HEK293T (cell line): ENCODE measurements around the gene DLG5.

Source experiments
- CTCF ChIA-PET: fragments of 350-600 bp; formaldehyde crosslinking; extraction: SDS; loops from one replicate; lab custom pipeline; 2021; ENCODE audit warnings: antibody characterized with exemption, inconsistent platforms; lab: Yijun Ruan, JAX
- POLR2A ChIA-PET: fragments of 350-600 bp; formaldehyde crosslinking; extraction: SDS; loops from one replicate; lab custom pipeline; 2020; ENCODE audit warnings: antibody characterized with exemption, inconsistent platforms; lab: Yijun Ruan, JAX
- DNase-seq: peaks from one replicate; pipeline ENCODE4 v3.0.0; 2012; ENCODE audit warnings: mixed read lengths; ENCODE audit errors: extremely low spot score
- ARNT ChIP-seq: fragments of 450-650 bp; IDR thresholded peaks from 2 replicates; pipeline ENCODE4 v1.6.1; 2017; ENCODE audit warnings: mild to moderate bottlenecking
- BHLHE40 ChIP-seq: fragments of 450-650 bp; IDR thresholded peaks from 2 replicates; pipeline ENCODE4 v1.6.1; 2016; ENCODE audit warnings: mild to moderate bottlenecking, moderate library complexity, borderline replicate concordance
- CTBP1 ChIP-seq: fragments of 450-650 bp; IDR thresholded peaks from 2 replicates; pipeline ENCODE4 v1.6.1; 2016; ENCODE audit warnings: borderline replicate concordance
- ELF4 ChIP-seq: fragments of 450-650 bp; IDR thresholded peaks from 2 replicates; pipeline ENCODE4 v1.6.1; 2017; ENCODE audit warnings: antibody characterized with exemption
- FOXA1 ChIP-seq: fragments of 450-650 bp; IDR thresholded peaks from 2 replicates; pipeline ENCODE4 v1.6.1; 2016; ENCODE audit warnings: mild to moderate bottlenecking
- FOXK2 ChIP-seq: fragments of 450-650 bp; IDR thresholded peaks from 2 replicates; pipeline ENCODE4 v1.6.1; 2016; ENCODE audit warnings: mild to moderate bottlenecking
- FOXM1 ChIP-seq: fragments of 450-650 bp; IDR thresholded peaks from 2 replicates; pipeline ENCODE4 v1.6.1; 2017; ENCODE audit warnings: mild to moderate bottlenecking, borderline replicate concordance
- HDGF ChIP-seq: fragments of 450-650 bp; IDR thresholded peaks from 2 replicates; pipeline ENCODE4 v1.6.1; 2017; ENCODE audit warnings: antibody characterized with exemption, borderline replicate concordance
- L3MBTL2 ChIP-seq: fragments of 450-650 bp; conservative IDR thresholded peaks from 2 replicates; pipeline ENCODE4 v1.6.1; 2016; ENCODE audit warnings: mild to moderate bottlenecking
- LEF1 ChIP-seq: fragments of 450-650 bp; IDR thresholded peaks from 2 replicates; pipeline ENCODE4 v1.6.1; 2017; ENCODE audit warnings: mild to moderate bottlenecking, borderline replicate concordance
- NFRKB ChIP-seq: fragments of 450-650 bp; IDR thresholded peaks from 2 replicates; pipeline ENCODE4 v1.6.1; 2016; ENCODE audit warnings: mild to moderate bottlenecking, moderate library complexity
- SP1 ChIP-seq: fragments of 450-650 bp; IDR thresholded peaks from 2 replicates; pipeline ENCODE4 v1.6.1; 2017
- SUZ12 ChIP-seq: fragments of 450-650 bp; IDR thresholded peaks from 2 replicates; pipeline ENCODE4 v1.6.1; 2016; ENCODE audit warnings: mild to moderate bottlenecking
- TARDBP ChIP-seq: fragments of 450-650 bp; IDR thresholded peaks from 2 replicates; pipeline ENCODE4 v1.6.1; 2016
- ZNF384 ChIP-seq: fragments of 450-650 bp; IDR thresholded peaks from 2 replicates; pipeline ENCODE4 v1.6.1; 2016
- TF ChIP-seq, protein P1 (sequence below): fragments of 450-650 bp; IDR thresholded peaks from 2 replicates; pipeline ENCODE4 v1.6.1; 2016

Gene DLG5

DNA sequence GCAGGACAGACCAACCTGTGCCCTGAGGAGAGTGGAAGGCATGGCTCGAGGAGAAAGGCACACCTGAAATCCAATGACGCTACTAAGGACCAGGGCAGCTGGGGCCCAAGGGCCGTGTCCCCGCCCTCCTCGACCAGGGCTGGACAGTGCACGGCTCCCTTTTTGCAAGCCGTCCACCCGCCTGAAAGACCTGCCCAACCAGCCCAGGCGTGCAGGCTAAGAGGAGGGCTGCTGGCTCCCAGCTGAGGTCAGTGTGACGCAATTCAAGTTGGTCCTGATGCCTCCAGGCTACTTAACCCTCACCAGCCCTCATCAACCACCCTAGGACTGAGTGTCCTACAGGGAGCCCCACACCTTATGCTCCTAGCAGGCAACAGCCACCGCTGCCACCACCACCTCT is 69.3 kb downstream of the DLG5 start:
- DNase-seq: no peak
- no peak for TF ChIP-seq SUZ12
- TF ChIP-seq CTBP1: no peak
- TF ChIP-seq FOXA1: no peak
- TF ChIP-seq, protein P1, sequence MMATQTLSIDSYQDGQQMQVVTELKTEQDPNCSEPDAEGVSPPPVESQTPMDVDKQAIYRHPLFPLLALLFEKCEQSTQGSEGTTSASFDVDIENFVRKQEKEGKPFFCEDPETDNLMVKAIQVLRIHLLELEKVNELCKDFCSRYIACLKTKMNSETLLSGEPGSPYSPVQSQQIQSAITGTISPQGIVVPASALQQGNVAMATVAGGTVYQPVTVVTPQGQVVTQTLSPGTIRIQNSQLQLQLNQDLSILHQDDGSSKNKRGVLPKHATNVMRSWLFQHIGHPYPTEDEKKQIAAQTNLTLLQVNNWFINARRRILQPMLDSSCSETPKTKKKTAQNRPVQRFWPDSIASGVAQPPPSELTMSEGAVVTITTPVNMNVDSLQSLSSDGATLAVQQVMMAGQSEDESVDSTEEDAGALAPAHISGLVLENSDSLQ: no peak
- TF ChIP-seq NFRKB: no peak
- no peak for TF ChIP-seq SP1
- no peak for TF ChIP-seq LEF1
- no peak for TF ChIP-seq TARDBP
- no peak for TF ChIP-seq ZNF384
- no peak for TF ChIP-seq BHLHE40
- TF ChIP-seq HDGF: no peak
- CTCF ChIA-PET: no interaction called here
- POLR2A ChIA-PET: no interaction called here

DNA sequence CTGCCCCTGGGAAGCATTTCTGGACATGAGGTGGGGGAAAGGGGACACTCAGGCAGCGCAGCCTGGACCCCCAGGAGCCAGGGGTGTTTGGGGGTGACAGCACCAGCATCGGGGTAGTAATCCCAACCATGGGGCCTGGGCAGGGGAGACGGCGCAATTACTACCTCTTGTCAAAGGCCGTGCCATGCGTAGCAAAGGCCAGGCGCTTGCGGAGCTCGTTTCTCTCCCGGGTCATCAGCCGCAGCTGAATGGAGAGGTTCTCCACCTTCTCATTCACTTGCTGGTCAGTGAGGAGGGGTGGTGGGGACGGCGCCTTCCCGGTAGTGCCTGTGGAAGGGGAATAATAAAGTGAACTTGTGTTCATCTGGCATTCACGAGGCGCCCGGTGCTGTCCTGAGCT is 70.0 kb downstream of the DLG5 start:
- TF ChIP-seq SP1: no peak
- no peak for DNase-seq
- ChIA-PET POLR2A (no interaction called here), CTCF (no interaction called here)

DNA sequence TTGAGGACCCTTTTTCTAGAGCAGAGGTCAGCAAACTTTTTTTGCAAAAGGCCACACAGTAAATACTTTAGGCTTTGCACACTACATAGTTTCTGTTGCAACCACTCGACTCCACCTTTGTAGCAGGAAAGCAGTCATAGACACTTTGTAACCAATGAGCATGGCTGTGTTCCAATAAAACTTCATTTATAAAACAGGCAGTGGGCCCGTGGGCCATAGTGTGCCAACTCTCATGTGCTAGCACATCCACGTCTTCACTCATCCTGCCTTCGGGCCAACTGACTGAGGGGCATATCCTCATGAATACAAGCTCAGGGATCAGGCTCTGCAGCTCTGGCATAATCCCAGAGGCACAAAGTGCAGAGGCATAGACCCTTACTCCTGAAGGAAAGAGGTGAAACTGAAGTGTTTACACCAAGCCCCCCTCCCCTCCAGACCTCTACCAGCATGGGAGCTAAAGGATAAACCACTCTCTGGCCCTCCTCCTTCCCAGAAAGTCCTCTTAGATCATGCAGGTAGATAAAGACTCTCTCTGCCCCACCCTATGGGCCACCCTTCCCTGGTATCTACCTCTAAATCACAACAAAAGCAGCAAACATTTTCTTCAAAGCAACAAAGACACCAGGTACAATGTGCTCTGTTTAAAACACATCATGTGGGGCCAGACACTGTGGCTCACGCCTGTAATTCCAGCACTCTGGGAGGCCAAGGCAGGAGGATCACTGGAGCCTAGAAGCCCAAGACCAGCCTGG is 71.0 kb downstream of the DLG5 start:
- ChIA-PET CTCF (interaction anchor here (0.6 kb wide), 1 partner anchor 30 kb away, joined by 3 read pairs; no protein-coding TSS in a partner anchor), POLR2A (no interaction called here)
- TF ChIP-seq NFRKB: no peak
- no peak for TF ChIP-seq CTBP1
- no peak for TF ChIP-seq FOXM1
- TF ChIP-seq LEF1: no peak
- no peak for TF ChIP-seq SUZ12
- TF ChIP-seq ELF4: no peak
- TF ChIP-seq ZNF384: no peak
- TF ChIP-seq L3MBTL2: no peak
- TF ChIP-seq, protein P1: no peak
- TF ChIP-seq ARNT: no peak
- no peak for TF ChIP-seq TARDBP
- no peak for TF ChIP-seq SP1
- TF ChIP-seq FOXA1: no peak
- no peak for TF ChIP-seq HDGF
- TF ChIP-seq FOXK2: no peak
- TF ChIP-seq BHLHE40: no peak
- DNase-seq: no peak

DNA sequence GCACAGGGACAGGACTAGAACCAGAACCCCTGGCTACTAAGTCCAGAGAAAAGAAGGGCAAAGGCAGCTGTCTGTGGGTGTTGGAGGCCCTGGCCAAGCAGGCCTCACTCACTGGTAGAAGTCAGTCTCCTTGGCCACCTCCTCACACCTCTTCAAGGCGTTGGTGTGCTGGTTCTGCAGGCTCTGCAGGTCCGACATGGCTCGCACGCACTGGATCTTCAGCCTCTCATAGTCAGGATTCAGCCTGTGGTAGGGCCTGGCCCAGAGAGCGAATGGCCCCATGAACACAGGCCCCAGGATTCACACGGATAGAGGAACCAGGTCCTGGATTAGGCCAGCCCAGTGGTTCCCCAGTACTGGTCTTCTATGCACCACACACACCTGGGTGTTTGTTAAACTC is 72.4 kb downstream of the DLG5 start:
- POLR2A ChIA-PET: no interaction called here
- CTCF ChIA-PET: no interaction called here

DNA sequence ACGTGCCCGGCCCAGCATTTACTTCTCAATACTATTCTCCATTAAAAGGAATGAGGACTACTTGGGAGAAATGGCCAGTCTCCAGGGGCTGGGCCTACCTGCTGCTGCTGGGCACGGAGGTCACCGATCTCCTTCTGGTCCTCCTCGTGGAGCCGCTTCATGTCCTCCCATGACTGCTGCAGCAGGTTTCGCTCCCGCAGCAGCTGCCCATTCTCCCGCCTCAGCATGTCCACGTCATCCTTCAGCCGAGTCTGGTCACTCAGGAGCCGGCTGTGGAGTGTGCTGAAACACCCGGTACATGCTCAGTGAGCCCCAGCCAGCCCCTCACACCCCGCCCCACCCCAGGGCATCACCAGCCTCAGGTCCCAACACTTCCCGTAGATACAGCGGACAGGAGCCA is 73.3 kb downstream of the DLG5 start:
- POLR2A ChIA-PET: no interaction called here
- no peak for TF ChIP-seq FOXK2
- no peak for TF ChIP-seq ZNF384
- no peak for TF ChIP-seq CTBP1
- TF ChIP-seq L3MBTL2: no peak
- no peak for TF ChIP-seq ELF4
- TF ChIP-seq BHLHE40: no peak
- TF ChIP-seq, protein P1: no peak
- no peak for TF ChIP-seq SUZ12
- no peak for TF ChIP-seq ARNT
- no peak for TF ChIP-seq LEF1
- TF ChIP-seq HDGF: no peak
- TF ChIP-seq NFRKB: no peak
- no peak for TF ChIP-seq SP1
- TF ChIP-seq FOXM1: no peak
- CTCF ChIA-PET: no interaction called here
- no peak for DNase-seq

More for the DNA sequence above, 72.4 kb downstream of the DLG5 start:
- no peak for TF ChIP-seq FOXM1
- no peak for TF ChIP-seq L3MBTL2
- TF ChIP-seq TARDBP: no peak
- no peak for TF ChIP-seq BHLHE40
- TF ChIP-seq HDGF: no peak
- no peak for TF ChIP-seq FOXK2
- TF ChIP-seq LEF1: no peak
- TF ChIP-seq ELF4: no peak
- no peak for TF ChIP-seq ZNF384
- TF ChIP-seq CTBP1: no peak
- TF ChIP-seq, protein P1: no peak
- TF ChIP-seq SP1: no peak
- TF ChIP-seq FOXA1: no peak
- no peak for TF ChIP-seq ARNT
- TF ChIP-seq NFRKB: no peak
- no peak for TF ChIP-seq SUZ12
- DNase-seq: no peak
